Esophagus squamous epithelium (tissue), 4 donors: Measurements from ENCODE around the gene UBA3.

Experiments
- POLR2A ChIP-seq, 4 donors: fragments of 450-650 bp; IDR thresholded peaks; one replicate each; pipeline ENCODE4 v1.6.1; 2017; ENCODE audit warnings: antibody characterized with exemption in 4 of 4, mild to moderate bottlenecking in 4 of 4, moderate library complexity in 3 of 4
- TF ChIP-seq, protein P1 (sequence below), 6 experiments: fragments of 450-650 bp in 4 of 6; fragments of 200-600 bp in 2 of 6; sonication (generic) in 2 of 6; IDR thresholded peaks; one replicate each; pipeline ENCODE4 v1.5.1; 2016 to 2019; ENCODE audit warnings: antibody characterized with exemption in 6 of 6, mild to moderate bottlenecking in 4 of 6, moderate library complexity in 4 of 6

GRCh38 chr3:69033470-69033869 lies 46.7 kb downstream of the UBA3 start:
- TF ChIP-seq POLR2A (IDR thresholded peaks at IDR 0.05): no peak
- TF ChIP-seq, protein P1, sequence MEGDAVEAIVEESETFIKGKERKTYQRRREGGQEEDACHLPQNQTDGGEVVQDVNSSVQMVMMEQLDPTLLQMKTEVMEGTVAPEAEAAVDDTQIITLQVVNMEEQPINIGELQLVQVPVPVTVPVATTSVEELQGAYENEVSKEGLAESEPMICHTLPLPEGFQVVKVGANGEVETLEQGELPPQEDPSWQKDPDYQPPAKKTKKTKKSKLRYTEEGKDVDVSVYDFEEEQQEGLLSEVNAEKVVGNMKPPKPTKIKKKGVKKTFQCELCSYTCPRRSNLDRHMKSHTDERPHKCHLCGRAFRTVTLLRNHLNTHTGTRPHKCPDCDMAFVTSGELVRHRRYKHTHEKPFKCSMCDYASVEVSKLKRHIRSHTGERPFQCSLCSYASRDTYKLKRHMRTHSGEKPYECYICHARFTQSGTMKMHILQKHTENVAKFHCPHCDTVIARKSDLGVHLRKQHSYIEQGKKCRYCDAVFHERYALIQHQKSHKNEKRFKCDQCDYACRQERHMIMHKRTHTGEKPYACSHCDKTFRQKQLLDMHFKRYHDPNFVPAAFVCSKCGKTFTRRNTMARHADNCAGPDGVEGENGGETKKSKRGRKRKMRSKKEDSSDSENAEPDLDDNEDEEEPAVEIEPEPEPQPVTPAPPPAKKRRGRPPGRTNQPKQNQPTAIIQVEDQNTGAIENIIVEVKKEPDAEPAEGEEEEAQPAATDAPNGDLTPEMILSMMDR (IDR thresholded peaks at IDR 0.05): no peak
